Stimulated activated CD8-positive, alpha-beta memory T cell treated with anti-CD3 and anti-CD28 coated beads, Interleukin-12 subunit alpha, Interleukin-12 subunit beta, amount 100 ng/mL, for 4 hours (primary cell): ENCODE results near the gene CHST13.

Source experiments
- DNase-seq: peaks from one replicate; pipeline ENCODE4 v3.0.0-alpha.2; 2020; ENCODE audit warnings: low read depth

The CHST13 gene

DNA sequence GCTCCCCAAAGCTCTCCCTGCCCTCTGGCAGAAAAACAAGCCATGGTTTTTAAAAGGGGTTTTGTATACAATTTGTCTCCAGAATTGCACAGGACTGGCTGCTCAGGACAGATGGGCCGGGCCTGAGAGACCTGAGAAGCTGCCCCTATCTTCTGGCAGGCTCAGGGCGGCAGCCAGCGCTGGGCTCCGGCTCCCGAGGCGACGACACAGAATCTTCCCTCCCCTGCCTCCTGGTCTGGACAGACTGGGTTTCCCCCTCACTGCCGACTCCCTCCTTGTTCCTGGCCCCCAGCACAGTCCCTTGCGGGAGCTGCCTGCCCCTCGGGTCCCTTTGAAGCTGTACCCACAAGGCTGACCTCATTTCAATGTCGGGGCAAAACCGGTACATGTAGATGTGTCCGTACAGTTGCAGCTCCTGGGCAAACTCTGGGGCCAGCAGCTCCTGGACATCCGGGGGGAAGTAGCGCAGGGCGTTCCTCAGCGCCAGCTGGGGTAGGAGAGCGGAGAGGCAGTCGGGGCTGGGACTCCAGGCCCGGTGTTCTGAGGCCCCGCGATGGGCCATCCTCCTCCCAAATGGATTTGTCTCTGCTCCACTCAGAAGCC lies 13.5 kb upstream of the CHST13 start:
- DNase-seq: no peak

DNA sequence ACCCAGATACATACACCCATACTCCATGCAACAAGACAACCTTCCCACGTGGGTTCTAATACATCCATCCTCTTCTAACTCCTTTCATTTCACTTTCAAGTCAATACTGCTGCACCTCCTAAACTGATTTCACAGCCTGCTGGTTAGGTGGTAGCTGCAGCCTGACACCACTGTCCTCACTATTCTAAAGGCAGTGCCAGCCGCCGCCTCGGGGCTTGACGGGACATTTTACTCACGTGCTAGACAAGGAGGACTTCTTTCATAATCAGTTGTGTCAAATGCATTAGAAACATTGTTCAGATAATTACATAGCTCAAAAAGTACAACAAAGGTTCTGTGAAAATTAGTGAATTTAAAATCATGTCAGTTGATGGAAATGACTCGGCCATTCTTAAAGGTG lies 12.7 kb upstream of the CHST13 start:
- DNase-seq: no peak

DNA sequence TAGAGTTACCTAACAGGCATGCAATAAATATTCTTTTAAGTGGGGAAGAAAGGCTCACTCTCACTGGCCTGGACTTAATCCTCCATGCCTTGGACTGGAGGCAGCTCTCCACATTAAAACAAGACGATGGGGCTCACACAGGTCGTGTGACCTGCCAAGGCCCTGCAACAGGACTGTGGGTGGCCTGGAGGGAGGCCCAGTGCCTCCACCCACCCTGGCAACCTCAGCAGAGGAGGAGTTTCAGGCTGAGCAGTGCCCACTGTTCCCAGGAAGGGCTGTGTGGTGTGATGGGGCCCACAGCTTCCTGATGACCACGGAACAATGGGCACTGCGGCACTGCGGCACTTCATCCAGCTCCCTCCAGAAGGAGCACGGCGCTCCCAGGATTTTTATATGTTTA lies 11.9 kb upstream of the CHST13 start:
- no peak for DNase-seq

DNA sequence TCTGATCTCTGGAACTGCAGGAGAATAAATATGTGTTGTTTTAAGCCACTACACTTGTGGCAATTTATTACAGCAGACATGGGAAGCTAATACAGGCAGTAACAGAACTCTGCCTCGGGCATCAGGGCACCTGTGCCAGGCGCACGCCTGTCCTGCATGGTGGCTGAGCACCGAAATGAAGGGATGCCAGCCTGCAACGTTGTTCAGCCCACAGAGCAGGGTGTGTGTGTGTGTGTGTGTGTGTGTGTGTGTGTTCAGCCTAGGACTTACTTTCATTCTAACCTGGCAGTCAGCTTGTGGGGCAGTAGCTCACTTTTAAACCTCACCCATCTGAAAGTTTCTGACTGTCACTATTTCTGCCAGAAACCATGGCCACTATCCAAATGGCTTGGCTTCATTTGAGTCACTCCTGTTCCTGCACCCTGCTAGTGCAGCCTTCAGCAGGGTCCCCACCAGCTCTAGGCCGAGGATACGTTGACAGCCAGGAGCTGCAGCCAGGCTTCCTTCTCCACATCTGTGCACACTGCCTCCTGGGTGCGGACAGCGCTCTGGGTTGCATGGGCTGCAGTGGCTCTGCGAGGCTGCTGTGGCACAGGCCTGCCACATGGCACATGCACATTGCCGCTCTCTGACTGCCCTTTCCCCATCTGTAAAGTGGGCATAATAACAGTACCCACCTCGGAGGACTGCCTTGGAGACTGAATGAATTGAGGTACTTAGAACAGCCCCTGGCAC lies 10.9 kb upstream of the CHST13 start:
- no peak for DNase-seq

DNA sequence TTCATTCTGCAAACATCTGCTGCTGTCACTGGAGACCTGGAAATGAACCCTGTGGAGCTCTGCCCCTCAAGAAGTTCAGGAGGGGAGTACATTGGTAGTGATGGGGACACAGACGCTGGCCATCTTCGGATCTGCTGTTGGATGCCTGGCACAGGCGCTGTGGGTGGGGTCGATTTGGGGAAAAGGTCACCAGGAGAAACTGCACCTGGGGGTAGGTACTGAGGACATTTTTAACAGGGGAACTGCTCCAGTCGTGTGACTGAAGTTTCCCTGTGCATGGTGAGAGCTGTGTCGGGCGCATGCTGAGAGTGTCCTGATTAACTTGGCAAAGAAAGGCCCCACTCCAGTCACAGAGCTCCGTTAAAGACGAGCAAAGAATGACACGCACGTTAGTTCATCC lies 9.8 kb upstream of the CHST13 start:
- no peak for DNase-seq

DNA sequence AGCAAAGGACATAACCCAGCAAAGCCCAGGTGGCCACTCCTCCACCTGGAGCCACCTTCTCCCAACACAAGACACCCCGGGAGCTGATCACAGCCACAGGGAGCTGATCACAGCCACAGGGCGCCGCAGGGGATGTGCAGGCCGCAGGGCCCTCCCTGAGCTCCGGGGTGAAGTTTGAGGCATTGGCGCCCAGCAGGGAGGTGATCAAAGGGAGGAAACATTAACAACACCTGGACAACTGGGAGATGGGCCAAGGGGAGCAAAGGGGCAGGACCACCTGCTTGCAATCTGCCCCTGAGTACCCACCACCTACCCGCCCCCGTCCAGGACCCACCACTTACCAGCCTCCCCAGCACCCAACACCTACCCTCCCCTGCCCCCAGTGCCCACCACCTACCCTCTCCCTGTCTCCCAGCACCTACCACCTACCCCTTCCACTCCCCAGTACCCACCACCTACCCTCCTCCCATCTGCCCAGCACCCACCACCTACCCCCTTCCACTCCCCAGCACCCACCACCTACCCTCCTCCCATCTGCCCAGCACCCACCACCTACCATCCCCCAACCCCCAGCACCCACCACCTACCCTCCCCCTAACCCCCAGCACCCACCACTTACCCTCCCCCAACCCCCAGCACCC lies 8.8 kb upstream of the CHST13 start:
- no peak for DNase-seq

DNA sequence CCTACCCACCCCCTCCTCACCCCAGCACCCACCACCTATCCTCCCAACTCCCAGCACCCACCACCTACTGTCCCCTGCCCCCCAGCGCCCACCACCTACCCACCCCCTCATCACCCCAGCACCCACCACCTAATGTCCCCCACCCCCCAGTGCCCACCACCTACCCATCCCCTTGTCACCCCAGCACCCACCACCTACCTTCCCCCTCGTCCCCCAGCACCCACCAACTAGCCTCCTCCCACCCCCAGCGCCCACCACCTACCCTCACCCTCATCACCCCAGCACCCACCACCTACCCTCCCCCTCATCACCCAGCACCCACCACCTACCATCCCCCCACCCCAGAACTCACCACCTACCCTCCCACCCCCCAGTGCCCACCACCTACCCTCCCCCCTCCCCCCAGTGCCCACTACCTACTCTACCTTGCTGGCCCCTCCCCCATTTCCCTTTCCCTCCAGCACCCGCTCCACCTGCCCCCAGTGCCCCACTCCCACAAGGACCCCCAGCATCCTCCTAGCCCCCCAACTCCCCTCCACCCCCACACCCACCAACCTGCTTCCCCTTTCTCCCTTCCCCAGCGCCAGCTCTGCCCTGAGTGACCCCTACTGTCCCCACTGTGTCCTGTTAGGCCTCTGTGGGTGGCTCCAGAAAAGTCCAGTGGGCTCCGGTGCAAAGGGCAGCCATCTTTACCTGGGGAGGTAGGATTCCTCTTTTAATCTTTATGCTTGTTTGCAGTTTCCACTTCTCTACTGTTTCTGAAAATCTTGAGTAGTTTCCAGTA lies 7.6 kb upstream of the CHST13 start:
- no peak for DNase-seq

DNA sequence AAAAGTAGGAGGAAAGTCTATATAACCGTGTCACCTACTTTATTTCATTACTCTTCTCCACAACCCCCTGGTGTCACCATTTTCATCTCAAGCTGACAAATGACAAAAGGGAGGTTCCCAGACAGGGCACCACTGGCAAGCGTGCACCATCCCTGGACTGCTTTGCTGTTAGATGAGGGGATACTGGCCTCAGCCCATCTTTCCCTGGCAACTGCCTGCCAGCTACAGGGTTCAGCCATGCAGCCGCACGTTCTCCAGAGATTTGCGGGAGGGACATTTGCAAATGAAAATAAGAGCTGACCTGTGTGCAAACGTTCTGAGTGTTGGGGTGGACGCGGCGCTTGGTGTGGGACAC lies 7.0 kb upstream of the CHST13 start:
- no peak for DNase-seq

DNA sequence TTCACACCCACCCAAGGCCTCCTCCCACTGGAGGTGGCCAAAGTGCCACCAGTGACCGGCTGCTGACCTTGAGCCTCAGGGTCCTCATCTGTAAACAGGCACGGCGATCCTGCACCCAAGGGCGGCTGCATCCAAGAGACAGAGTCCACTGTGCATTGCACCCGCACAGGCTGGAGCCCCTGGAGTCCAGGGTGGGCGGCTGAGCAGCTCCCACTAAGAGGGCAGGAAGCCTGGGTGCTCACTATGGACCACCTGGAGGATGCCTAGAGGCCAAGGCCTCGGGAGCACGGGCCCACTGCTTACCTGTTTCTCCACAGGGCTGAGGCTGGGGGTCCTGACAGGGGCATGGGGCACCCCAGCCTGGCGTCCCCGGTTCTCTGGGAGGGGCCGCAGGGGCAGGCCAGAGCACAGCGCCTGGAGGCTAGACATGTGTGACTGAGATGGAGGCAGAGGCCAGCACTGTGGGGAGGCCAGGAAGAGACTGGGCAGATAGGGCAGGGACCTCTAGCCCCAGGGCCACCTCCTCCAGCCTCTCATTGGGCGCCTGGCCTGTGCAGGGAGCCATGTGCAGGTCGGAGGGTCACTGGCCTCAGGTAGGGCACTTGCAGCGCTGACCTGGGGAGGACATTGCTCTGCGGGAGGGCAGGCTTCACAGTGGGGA lies 6.5 kb upstream of the CHST13 start, which contains the start of gene UROC1:
TSS of gene UROC1 (minus strand) at position 483 of the 661 bp plus-strand sequence. CDS start at position 429, 54 bp downstream.
- DNase-seq: no peak

DNA sequence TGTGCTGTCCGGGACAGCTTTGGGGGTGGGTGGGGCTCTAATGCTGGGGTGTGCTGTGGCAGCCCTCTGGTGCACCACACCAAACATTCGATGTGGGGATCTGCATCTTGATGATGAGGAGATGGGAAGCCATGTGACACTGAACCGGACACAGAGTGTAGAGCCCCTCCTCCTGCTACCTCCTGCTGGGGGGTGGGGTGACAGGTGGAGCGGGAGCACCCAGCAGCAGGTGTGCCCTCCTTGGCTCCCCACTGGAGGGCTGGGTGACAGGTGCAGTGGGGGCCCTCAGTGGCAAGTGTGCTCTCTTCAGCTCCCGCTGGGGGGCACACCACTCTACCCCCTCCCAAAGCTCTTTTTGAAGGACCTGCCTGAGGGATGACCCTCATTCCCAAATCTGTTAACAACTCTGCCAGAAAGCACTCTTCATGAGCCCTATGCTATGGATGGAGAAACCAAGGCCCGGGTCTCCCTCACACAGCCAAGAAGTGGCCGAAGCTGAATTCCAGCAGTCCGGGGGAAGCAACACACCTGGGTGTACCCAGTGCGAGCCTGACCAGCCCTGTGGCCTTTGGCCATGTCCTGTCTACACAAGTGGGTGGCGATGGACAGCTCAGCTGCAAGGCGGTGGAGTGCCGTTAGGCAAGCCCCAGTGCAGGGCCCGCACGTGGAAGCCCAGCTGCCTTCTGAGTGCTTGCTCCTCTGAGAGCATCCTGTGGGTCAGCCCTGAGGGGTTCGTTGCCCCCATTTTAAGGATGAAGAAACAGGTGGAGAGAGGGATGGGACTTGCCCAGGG lies 5.8 kb upstream of the CHST13 start:
- no peak for DNase-seq

DNA sequence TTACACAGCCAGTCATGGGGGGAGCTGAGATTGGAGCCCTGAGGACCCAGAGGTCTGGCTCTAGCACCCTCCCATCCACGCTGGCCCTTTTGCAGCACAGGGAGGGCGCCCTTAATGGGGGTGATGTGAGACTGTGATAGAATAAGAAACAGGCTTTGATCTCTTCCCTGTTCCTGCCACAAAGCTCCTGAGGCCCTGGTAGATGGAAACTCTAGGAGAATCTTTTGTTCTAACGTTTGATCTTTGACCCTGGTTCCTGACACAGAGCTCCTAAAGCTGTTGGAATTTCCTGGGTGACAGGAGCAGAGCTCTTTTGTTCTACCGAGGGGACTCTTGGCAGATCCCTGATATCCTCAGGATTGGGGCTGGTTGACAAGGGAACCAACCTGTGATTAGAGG lies 5.2 kb upstream of the CHST13 start:
- DNase-seq: no peak

DNA sequence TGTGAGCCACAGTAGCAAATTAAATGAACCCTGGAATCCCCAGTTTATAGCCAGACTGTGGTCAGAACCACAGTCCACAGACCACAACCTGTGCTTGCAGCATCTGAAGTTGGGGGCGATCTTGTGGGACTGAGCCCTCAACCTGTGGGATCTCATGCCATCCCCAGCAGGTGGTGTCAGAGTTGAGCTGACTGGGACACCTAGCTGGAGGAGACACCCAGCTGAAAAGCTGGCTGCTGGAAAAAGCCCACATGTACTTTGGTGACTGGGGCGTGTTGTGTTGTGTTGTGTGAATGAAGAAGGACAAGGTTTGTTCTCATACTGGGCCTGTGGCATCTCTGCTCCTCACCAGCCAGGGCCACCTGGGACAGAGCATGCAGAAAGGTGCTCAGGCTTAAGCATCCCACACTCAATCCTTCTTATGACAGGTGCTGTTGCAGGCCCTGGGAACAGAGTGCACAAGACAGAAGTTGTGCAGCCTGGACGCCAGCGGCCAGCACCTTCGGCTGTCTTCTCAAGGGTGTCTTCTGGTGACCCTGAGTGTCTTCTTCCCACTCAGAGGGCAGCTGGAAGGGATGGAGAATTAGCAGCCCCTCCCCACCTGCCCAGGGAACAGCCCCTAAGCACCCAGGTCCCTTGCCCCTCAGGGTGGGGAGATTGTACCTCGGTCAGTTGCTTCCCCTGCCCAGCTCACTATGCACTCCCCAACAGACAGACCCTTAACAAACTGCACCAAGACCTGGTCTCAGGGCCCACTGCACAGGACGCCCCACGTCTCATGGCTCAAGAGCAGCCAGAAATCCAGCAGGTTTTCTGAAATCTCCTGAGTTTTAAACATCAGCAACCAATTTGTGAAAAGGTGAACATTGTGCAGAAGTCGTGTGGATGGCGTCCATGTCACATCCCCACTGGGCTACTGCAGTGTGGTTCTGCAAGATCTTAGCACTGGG lies 4.2 kb upstream of the CHST13 start:
- no peak for DNase-seq

DNA sequence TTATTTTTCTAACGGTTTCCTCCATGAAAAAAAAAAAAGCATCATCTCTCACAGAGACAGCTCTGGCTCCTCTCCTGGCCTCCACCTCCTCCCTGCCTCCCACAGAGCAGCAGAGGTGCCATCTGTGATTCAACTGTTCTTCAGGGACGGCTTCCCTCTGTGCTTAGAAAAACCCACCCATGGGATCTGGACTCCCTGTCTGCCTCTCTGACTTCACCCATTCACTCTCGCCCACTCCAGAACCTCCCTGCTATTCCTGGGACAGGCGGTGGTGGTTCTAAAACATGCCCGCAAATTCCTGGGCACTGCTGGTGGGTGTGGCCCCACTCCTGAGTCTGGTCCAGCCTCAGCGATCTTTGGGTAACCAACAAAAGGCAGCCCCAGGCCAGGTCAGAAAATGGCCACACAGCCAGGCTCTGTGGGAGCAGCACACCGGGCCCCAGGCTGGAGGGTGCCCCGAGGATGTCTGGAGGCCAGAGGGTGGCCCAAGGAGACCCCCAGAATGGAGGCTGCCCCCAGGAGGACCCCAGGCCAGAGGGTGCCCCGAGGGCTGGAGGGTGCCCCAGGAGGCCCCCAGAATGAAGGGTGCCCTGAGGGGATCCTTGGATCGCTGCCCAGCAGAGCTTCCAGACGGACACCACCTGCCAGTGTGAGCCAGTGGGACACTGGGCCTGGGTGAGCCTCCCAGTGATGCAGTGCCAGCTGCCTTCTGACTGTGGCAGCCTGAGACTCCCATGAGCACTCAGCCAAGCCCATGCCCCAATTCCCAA lies 2.6 kb upstream of the CHST13 start:
- DNase-seq: no peak

DNA sequence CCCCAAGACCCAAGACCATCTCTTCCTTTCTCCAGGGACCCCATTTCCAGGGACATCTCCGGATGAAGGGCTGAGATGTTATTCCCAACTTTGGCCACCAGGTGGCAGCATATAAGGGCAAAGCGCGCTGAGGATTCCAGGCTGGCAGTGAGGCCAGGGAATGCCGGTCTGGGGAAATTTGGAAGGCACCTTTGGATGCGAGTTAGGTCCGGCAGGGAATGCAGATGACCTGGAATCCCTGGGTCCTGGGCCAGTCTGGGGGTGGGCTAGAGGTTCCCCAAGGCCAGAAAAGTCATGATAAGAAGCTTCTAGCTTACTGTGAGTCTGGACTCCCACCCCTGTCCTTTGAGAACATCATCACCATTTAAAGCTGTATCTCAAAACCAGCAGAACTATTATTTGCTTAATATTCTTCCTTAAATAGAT lies 1.6 kb upstream of the CHST13 start:
- DNase-seq: no peak

DNA sequence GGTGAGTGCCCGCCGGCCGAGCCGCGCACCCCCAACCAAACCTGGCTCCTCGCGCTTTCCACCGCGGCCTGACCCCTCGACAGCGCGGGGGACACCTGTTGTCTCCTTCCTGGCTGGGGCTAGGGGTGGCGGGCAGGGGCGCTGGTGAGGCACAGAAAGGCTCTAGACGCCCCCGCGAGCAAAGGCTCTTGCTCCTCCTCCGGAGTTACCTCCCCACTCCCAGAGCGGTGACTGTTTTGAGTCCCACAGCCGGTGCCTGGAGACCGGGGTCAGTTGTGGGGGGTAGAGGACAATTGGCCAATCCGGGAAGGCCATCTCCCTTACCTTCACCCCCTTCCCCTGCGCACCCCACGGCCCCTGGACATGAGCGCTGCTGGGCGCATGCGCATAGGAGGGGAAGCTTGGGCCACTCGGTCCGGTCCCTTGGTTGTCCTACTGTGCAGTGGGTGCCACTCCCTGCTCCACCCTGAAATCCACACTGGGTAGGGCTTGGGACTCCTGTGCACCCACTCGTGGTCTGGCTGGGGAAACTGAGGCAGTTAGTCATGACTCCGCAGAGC lies 554 bp downstream of the CHST13 start:
- DNase-seq: no peak

DNA sequence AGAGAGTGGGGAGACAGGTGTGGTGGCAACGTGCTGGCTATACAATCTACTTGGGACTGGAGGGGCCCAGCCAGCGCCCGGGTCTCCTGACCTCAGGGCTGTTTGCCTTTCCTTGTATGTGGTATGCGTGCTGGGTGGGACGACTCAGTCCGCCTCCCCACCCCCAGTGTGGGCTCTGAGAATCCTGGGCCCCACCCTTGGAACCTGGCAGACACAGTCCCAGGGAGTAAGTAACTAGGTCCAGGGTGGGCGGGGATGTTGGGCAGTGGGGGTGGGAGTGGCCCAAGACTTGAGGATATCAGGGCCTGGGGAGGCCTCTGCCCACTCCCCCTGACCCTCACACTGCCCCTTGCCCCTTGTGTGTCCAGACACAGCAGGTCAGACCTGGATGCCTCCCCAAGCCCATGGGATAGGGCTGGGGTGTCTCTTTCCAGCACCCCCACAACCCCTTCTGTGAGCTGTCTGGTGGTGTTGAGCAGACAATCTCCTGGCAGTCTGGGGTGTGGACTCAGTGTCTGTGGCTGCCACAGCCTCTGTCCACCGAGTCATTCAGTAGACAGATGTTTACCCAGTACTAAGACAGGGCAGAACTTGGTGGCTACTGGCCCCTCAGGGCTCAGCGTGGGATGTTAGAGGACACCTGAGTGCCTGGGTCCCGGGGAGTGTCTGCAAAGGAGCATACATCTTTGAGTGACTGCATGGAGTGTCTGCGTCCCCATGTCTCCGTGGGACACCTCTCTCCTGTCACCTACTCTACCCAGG lies 1.3 kb downstream of the CHST13 start:
- no peak for DNase-seq

DNA sequence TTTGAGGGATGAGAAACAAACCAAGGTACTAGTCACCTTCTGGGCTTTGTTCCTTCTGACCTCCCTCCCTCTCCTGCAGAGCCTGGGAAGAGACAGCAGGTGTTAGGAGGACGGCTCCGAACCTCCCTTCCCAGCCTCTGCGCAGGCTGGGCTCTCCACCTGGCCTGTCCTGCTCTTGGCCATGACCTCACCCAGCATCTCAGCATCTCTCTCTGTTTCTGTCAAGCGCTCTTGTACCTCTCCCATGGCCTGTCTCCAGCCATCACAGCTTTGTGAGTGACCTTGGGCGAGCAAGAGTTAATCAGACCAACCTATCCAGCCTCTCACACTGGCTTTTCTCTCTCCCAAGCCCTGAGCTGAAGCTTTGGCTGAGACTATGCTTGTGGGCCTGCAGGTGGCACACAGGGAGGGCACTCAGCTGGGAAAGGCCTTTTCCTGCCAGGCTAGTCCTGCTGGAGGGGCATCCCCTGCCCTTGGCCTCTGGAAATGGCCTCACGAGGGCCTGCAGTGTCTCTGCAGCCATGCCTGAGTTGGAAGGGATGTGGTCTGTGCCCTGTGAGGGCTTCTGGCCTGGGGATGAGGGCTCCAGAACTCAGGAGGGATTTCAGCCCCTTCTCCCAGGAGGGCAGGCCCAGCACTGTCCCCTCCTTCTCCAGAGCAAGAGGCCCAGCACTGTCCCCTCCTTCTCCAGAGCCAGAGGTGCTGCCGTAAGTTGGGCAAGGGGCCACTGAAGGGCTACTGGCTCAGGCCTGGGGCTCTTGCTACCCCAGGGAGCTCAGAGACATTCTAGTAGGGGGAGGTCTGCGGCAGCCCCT lies 2.1 kb downstream of the CHST13 start:
- DNase-seq: no peak

DNA sequence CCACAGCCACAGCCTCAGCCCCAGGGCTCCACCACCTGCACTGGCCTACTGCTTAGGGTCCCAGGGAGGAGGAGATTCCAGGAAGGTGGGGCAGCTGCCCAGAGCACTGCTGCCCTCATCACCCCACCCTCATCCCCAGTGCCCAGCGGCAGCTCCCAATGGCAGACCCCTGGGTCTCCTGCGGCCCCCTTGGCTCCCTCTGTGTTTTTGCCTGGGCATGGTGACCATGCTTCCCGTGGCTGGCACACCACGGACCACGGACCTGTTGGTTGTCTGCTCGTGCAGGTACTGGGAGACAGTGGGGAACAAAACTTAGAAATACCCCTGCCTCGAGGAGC lies 2.7 kb downstream of the CHST13 start:
- no peak for DNase-seq
